NCI-H2081 treated with DMSO at 0.1 percent for 48 hours (cell line): Measurements from ENCODE around the gene GALNT6.

Experiments used
- DNase-seq: peaks from one replicate; lab custom pipeline; 2025; lab: John Stamatoyannopoulos, UW

GALNT6 gene

GRCh38 chr12:51404627-51405026 lies 13.4 kb upstream of the GALNT6 start:
- no peak for DNase-seq

DNA sequence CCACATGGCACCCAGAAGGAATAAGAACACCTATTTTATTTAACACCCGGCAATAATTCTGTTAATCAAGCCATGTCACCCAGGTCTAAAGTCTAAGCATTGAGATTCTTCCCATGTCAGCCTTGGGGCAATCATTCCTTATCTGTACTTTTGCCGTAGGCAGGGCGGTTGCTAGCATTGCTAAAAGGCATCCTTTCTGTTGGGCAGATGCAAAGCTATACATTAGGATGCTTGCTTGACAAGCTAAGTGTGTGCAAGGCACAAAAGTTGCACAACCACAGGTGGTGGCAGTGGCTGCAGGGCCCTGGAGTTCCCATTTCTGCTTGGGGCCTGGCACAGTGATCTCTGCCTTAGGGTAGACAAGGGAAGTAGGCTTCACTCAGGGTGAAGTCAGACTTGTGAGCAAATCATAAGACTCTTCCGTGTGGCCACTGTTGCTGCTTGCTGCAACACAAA lies 12.5 kb upstream of the GALNT6 start:
- DNase-seq: no peak

DNA sequence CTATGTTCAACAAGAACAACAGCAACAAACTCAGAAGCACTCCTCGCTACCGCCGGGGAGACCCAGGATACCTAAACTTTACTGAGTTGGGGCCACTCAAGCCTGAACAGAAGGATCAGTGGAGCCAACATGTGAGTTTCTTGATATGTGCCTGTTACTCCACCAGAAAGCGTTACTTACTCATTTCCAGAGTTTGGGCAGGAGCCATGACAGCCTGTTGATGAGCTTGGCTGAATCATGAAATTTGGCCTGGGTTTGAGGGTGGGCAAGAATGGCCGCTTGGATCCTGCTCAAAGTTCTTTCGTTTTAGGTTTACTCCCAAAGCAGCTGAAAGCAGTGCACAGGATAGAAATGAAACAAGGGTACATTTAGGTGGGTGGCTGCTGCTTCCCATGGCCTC lies 12.0 kb upstream of the GALNT6 start:
- no peak for DNase-seq

DNA sequence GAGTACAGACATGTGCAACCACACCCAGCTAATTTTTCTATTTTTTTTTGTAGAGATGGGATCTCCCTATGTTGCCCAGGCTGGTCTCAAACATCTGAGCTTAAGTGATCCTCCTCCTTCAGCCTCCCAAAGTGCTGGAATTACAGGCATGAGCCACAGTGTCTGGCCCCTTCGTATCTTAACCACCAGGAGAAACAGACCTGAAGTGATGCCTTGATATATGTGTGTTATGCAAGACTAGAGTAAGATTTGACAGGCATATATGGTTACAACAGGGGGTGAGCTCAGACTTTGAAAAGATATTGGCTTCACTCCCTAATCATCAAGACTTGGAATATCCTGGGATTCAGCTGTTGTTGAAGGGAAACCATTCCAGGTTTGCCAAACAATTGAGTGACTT lies 10.7 kb upstream of the GALNT6 start:
- no peak for DNase-seq

DNA sequence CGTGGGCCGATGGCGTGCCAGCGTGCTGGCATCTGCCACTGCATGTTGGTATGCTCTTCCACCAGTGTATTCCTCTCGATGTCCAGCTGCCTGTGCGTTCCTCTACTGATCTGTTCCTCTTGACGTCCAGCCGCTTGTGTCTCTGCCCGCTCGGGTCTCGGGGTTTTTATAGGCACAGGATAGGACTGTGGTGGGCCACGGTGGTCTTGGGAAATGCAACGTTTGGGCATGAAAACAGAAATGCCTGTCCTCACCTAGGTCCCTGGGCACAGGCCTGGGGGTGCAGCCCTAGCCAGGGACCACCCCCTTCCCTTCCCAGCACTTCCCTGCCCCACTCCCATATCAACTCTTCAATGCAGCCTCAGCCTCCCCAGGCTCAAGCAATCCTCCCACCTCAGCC lies 10.3 kb upstream of the GALNT6 start:
- no peak for DNase-seq

DNA sequence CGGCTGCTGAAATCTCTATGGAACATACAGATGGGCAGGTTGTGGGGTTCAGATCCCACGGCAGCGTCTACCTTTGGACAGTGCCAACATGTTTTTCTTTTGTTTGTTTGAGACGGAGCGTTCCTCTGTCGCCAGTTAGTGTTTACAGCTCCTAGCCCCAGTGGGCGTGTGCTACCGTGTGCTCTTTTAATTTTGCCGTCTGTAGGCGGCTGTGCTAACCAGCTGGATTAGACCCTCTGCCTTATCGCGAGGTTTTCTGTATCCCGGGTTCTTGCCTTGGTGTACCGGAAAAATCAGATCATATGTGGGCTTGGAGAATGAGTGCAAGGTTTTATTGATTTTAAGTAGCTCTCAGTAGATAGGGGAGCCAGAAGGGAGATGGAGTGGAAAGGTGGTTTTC lies 9.8 kb upstream of the GALNT6 start:
- no peak for DNase-seq

DNA sequence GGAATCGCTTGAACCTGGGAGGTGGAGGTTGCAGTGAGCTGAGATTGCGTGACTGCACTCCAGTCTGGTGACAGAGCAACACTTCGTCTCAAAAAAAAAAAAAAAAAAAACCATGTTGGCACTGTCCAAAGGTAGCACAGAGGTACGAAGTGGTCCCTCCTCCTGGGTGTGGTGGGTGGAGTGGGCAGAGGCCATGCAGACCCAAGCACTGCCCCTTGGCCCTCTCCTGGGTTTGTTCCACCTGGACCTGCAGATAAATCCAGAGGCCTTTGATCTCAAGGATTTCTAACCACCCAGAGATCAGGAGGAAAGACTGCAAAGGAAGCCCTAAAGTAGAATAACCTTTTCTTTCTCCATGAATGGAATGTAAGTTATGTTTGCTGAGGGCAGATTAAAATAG lies 8.7 kb upstream of the GALNT6 start:
- no peak for DNase-seq

DNA sequence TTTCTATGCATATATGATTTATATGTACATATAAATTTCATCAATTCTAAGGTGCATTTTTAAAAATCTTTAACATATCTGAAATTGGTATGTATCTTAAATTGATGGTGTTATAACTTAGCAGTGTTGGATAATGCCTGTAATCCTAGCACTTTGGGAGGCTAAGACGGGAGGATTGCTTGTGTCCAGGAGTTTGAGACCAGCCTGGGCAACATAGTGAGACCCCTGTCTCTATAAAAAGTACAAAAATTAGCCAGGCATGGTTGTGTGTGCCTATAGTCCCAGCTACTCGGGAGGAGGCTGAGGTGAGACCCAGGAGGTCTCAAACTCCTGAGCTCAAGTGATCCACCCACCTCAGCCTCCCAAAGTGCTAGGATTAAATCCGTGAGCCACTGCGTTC lies 6.5 kb upstream of the GALNT6 start:
- DNase-seq: no peak

- no peak for DNase-seq
Measured at GRCh38 chr12:51395283-51396230, 4.4 kb upstream of the GALNT6 start.

- no peak for DNase-seq
Measured at GRCh38 chr12:51393676-51394545, 2.7 kb upstream of the GALNT6 start.

- DNase-seq: no peak
Measured at GRCh38 chr12:51392556-51393237, 1.5 kb upstream of the GALNT6 start.

- DNase-seq: no peak
Measured at GRCh38 chr12:51390891-51391282, 319 bp downstream of the GALNT6 start.

DNA sequence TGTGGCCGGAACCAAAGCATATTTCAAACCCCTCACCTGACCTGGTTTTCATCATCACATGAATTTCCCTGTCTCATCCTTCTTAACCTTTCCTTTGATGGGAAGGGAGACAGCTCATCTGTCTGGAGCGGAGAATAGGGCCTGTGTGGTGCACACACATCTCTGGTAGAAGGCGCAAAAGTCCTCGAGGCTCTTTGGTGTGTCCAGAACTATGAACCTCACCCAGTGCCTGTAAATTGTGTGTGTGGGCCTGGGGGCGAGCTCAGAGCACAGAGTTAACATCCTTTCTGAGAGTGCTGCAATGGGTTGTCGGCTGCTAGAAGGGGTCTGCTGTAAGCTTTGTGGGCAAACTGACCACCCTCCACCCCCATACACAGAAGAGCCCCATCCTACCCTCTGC lies 749 bp downstream of the GALNT6 start:
- no peak for DNase-seq

GRCh38 chr12:51389302-51389999 lies 1.8 kb downstream of the GALNT6 start:
- DNase-seq: no peak

GRCh38 chr12:51388846-51389245 lies 2.4 kb downstream of the GALNT6 start:
- no peak for DNase-seq

DNA sequence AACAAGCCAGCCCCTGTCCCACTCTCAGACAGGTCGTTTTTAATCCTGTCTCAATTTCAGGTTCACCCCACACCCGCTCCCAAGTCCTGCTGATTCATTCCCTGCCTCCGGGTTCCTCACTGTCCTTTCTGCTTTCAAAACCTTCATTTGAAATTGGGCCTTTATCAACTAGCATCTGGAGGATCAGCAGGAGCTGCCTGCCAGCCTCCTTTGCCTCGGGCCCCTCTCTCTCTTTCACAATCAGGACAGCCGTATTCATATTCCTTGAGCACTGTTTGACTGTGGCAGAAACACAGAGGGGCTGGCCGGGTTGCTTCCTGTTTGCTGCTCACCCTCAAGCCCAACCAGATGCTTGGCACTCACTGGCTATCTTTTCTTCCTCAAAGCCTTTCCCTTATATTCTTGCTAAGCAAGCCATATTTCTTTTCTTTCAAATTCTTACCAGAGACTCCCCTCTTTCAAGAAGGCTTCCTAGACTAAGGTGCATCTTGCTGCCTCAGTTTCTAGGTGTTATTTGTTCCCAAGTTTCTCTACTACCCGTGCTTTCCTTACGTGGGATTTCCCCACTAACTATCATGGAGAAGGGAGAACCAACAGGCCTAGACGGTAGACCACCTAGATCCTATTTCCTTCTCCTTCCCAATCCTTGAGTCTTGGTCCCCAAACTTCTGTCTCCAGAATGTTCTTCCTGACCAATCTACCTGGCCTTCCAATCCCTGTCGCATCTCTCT lies 3.0 kb downstream of the GALNT6 start:
- DNase-seq: no peak

DNA sequence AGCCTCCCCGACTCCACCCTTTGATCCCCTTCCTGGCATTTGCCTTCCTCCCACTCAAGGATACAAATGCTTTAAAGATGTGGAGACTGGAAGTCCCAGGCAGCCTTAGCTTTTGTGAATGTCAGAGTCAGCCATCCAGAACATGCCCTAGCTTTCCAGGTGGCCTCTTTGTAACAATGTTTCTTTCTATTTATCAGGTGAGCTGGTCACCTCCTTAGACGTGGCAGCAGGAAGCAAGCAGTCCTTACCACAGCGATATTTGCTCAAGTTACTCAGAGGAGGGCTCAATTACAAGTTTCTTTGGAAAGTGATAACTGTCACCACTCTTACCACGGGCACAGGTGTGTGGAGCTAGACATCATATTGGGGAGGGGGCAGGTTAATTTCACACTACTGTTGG lies 4.9 kb downstream of the GALNT6 start:
- no peak for DNase-seq

GRCh38 chr12:51383269-51383905 lies 7.8 kb downstream of the GALNT6 start:
- DNase-seq: no peak

DNA sequence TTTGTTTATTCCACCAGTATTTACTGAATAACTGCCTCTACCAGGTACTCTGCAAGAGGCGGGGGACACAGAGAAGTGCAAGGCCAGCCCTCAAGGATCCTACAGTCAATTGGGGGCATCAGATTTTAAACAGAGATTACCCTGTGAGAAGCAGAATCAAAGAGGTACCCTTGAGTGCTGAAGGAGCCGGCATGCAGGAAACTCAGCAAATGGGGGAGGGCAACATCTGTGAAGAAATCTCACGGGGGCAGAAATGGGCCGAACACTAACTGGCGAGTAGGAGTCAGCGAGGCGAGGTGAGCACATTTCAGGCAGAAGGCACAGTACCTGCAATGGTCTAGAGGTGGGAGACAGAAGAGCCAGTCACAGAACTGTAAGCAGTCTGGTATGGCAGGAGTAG lies 9.0 kb downstream of the GALNT6 start:
- no peak for DNase-seq

- DNase-seq: no peak
Measured at GRCh38 chr12:51381226-51382079, 9.8 kb downstream of the GALNT6 start.
